SH-SY5Y (cell line): ENCODE results near the gene MCL1.

ENCODE experiments used
- GATA2 ChIP-seq: IDR thresholded peaks from 2 replicates; pipeline ENCODE4 v1.6.1; 2011; ENCODE audit warnings: mild to moderate bottlenecking, low read depth, low read length
- GATA3 ChIP-seq: IDR thresholded peaks from 2 replicates; pipeline ENCODE4 v1.6.1; 2011; ENCODE audit warnings: low read depth, mild to moderate bottlenecking, low read length, moderate library complexity

DNA sequence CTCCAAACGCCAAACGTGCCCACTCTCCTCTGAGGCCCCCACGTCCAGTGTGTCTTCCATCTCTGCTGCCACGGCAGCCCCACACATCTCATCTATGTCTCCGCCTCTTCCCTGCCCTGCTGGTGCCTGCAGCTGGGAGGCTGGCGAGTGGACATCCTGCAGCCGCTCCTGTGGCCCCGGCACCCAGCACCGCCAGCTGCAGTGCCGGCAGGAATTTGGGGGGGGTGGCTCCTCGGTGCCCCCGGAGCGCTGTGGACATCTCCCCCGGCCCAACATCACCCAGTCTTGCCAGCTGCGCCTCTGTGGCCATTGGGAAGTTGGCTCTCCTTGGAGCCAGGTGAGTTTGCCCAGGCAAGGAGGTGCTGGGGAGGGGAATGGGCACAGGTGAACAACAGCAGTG is 21.6 kb downstream of the MCL1 start:
- no peak for TF ChIP-seq GATA2
- no peak for TF ChIP-seq GATA3
